K562 (cell line): ENCODE data around the gene ZNF43. TPM values are rescaled to one million over a fixed set of nuclear protein-coding genes. Genes with fewer than 3 reads are reported as not detected.
"Not testable (repeated sequence)": the region's sequence is repeated elsewhere in the genome, so short reads cannot be mapped to it uniquely, and the experiment has no call there.

Experiments used
- ATAC-seq: fragments of 200-7000 bp; cut with Tn5 transposase; 3 replicates; pipeline ENCODE4 v1.9.1; 2020; ENCODE audit warnings: moderate library complexity
- BruUV-seq: library from RNA; stranded (reverse); fragments of 400-500 nt; replicated peaks from 2 replicates; lab custom pipeline; 2021; lab: Mats Ljungman, UMichigan
- CTCF ChIA-PET: fragments of 300-600 bp; formaldehyde crosslinking; extraction: SDS; loops from one replicate; lab custom pipeline; 2021; ENCODE audit warnings: low intra/inter-chr PET ratio; lab: Yijun Ruan, JAX
- POLR2A ChIA-PET: fragments of 300-600, 350-650 bp; sonication (Branson Sonifier 250); formaldehyde crosslinking; extraction: SDS; loops from one replicate; lab custom pipeline; 2021; ENCODE audit warnings: antibody characterized with exemption, inconsistent platforms; lab: Yijun Ruan, JAX
- DNase-seq, 4 experiments: peaks; one replicate each; pipeline versions ENCODE4 v3.0.0 to v3.0.0-alpha.2; 2011 to 2018; ENCODE audit warnings: low spot score in 3 of 4, mixed read lengths in 3 of 4; ENCODE audit errors: extremely low read depth in 1 of 4
- FAIRE-seq: peaks from 2 replicates; lab custom pipeline; 2011; peaks lifted over from hg19 to GRCh38; lab: Jason Lieb, UNC
- H2AFZ ChIP-seq: 2 replicates; pipeline ENCODE4 v1.6.0; 2011; ENCODE audit warnings: low read depth, low read length, control low read depth, inconsistent platforms
- H3K27ac ChIP-seq: fragments of 200-600 bp; 3 replicates; pipeline ENCODE4 v1.8.0; 2011; ENCODE audit warnings: low read depth, mild to moderate bottlenecking, control low read depth, inconsistent platforms, low read length, moderate library complexity, mixed read lengths; ENCODE audit errors: extremely low read depth
- H3K27me3 ChIP-seq, 2 experiments: fragments of 300-600 bp in 1 of 2; 2 replicates in 1 of 2; 3 replicates in 1 of 2; pipeline versions ENCODE4 v1.6.0 to v1.8.0; 2011; ENCODE audit warnings: inconsistent platforms in 2 of 2, low read length in 2 of 2, mild to moderate bottlenecking in 1 of 2, mixed read lengths in 1 of 2, moderate library complexity in 1 of 2; ENCODE audit not compliant: control insufficient read depth in 2 of 2, insufficient read depth in 2 of 2
- H3K36me3 ChIP-seq: fragments of 300-600 bp; 3 replicates; pipeline ENCODE4 v1.8.0; 2011; ENCODE audit warnings: mild to moderate bottlenecking, low read length, inconsistent platforms; ENCODE audit not compliant: control insufficient read depth, insufficient read depth
- H3K4me1 ChIP-seq, 2 experiments: fragments of 200-600 bp in 1 of 2; replicated peaks in 1 of 2; 2 replicates in 1 of 2; 3 replicates in 1 of 2; pipeline versions ENCODE4 v1.5.1 to v1.8.0; 2011; ENCODE audit warnings: inconsistent platforms in 2 of 2, low read length in 2 of 2, mild to moderate bottlenecking in 1 of 2, mixed read lengths in 1 of 2, moderate library complexity in 1 of 2; ENCODE audit not compliant: control insufficient read depth in 2 of 2, insufficient read depth in 2 of 2
- H3K4me2 ChIP-seq: 2 replicates; pipeline ENCODE4 v1.6.1; 2011; ENCODE audit warnings: low read length, control low read depth, inconsistent platforms, mixed read lengths; ENCODE audit not compliant: insufficient read depth
- H3K4me3 ChIP-seq: fragments of 200-600 bp; sonication (generic), shearing (Covaris generic); 2 replicates; pipeline ENCODE4 v1.5.1; 2016; ENCODE audit warnings: control low read depth, inconsistent platforms
- H3K79me2 ChIP-seq: fragments of 200-600 bp; 3 replicates; pipeline ENCODE4 v1.8.0; 2011; ENCODE audit warnings: low read length, inconsistent platforms; ENCODE audit not compliant: control insufficient read depth, insufficient read depth
- H3K9ac ChIP-seq, 2 experiments: 2 replicates each; pipeline versions ENCODE4 v1.6.0 to v1.6.1; 2011; ENCODE audit warnings: low read depth in 2 of 2, low read length in 2 of 2, control low read depth in 1 of 2, inconsistent platforms in 1 of 2, mild to moderate bottlenecking in 1 of 2, mixed read lengths in 1 of 2; ENCODE audit not compliant: insufficient read depth in 1 of 2
- H3K9me1 ChIP-seq: one replicate; pipeline ENCODE4 v1.6.0; 2011; ENCODE audit warnings: inconsistent platforms, mild to moderate bottlenecking, low read length, moderate library complexity; ENCODE audit not compliant: control insufficient read depth, insufficient read depth
- H3K9me3 ChIP-seq: replicated peaks from 2 replicates; pipeline ENCODE4 v1.5.1; 2011; ENCODE audit warnings: low read depth, low read length, inconsistent platforms; ENCODE audit not compliant: control insufficient read depth, insufficient read depth
- H4K20me1 ChIP-seq: replicated peaks from 2 replicates; pipeline ENCODE4 v1.6.1; 2011; ENCODE audit warnings: low read length, inconsistent platforms, mixed read lengths; ENCODE audit not compliant: control insufficient read depth, insufficient read depth
- BHLHE40 ChIP-seq: IDR thresholded peaks from 2 replicates; pipeline ENCODE4 v1.6.1; 2011; ENCODE audit warnings: low read length, improper control_type of control experiment
- CBFA2T2 ChIP-seq: fragments of 450-650 bp; conservative IDR thresholded peaks from 2 replicates; pipeline ENCODE4 v1.6.1; 2017; ENCODE audit warnings: mild to moderate bottlenecking
- CBFA2T3 ChIP-seq: fragments of 450-650 bp; IDR thresholded peaks from 2 replicates; pipeline ENCODE4 v1.6.1; 2017
- CBX3 ChIP-seq, 2 experiments: IDR thresholded peaks; 1 replicate in 1 of 2; 2 replicates in 1 of 2; pipeline ENCODE4 v1.6.1; 2012; ENCODE audit warnings: inconsistent platforms in 2 of 2, low read length in 2 of 2, borderline replicate concordance in 1 of 2, control low read depth in 1 of 2
- CHD2 ChIP-seq: IDR thresholded peaks from 2 replicates; pipeline ENCODE4 v1.6.1; 2011; ENCODE audit warnings: low read depth, low read length
- EGR1 ChIP-seq: fragments of 450-650 bp; conservative IDR thresholded peaks from 2 replicates; pipeline ENCODE4 v1.6.1; 2017; ENCODE audit warnings: mild to moderate bottlenecking
- KDM1A ChIP-seq, 2 experiments: fragments of 450-650 bp; IDR thresholded peaks; 2 replicates each; pipeline ENCODE4 v1.6.1; 2016; ENCODE audit warnings: mild to moderate bottlenecking in 2 of 2
- TEAD4 ChIP-seq, 2 experiments: sonication (generic) in 1 of 2; formaldehyde crosslinking in 1 of 2; IDR thresholded peaks; 2 replicates each; pipeline versions ENCODE4 v1.6.1 to v1.8.0; 2012 to 2022; ENCODE audit warnings: borderline replicate concordance in 1 of 2, inconsistent platforms in 1 of 2, low read length in 1 of 2, mild to moderate bottlenecking in 1 of 2, missing genetic modification reagents in 1 of 2
- WGBS: fragments of 100-300 bp; shearing (Covaris generic); methylation state at CpG from one replicate; pipeline ENCODE4 v1.1.6; 2016; ENCODE audit warnings: low coverage, mixed read lengths; ENCODE audit not compliant: insufficient coverage; ENCODE audit errors: missing lambda C conversion rate; 5-methylcytosine and 5-hydroxymethylcytosine counted together
- in situ Hi-C: fragments of 300-500 bp; cut with MboI; formaldehyde crosslinking; loops from 4 replicates; pipeline ENCODE4 v1.15.0; 2018; ENCODE audit warnings: inconsistent platforms, mixed read lengths
- intact Hi-C: fragments of 100-400 bp; cut with micrococcal nuclease; formaldehyde crosslinking; loops from 2 replicates; pipeline ENCODE4 v1.14.2; 2022
- polyA plus RNA-seq, 8 experiments: library from polyadenylated mRNA; depleted of rRNA in 4 of 8; stranded (reverse) in 5 of 8; unstranded in 3 of 8; fragments of >200 nt; fragmentation: Nextera tagmentation in 2 of 8; fragmentation: Illumina TruSeq in 1 of 8; extraction: Ambion mirVana in 2 of 8; extraction: Trizol in 1 of 8; gene quantifications; 2 replicates each; pipeline versions ENCODE4 v1.2.1 to v1.2.3, GENCODE V29; 2011 to 2014; ENCODE audit warnings: inconsistent platforms in 1 of 8, missing spikeins in 1 of 8
- total RNA-seq, 7 experiments: library from RNA; depleted of rRNA in 6 of 7; stranded (reverse); fragments of >200 nt in 6 of 7; fragmentation: Illumina TruSeq in 2 of 7; extraction: Trizol in 2 of 7; gene quantifications; 2 replicates each; pipeline versions ENCODE4 v1.2.1 to v1.2.3, GENCODE V29; 2011 to 2021; ENCODE audit warnings: low replicate concordance in 1 of 7
- TF ChIP-seq, protein P1 (sequence below): fragments of 250-450 bp; sonication (Bioruptor Pico); IDR thresholded peaks from 2 replicates; pipeline ENCODE4 v1.9.0; 2021; ENCODE audit warnings: mild to moderate bottlenecking, inconsistent platforms
- TF ChIP-seq, protein P2 (sequence below), 2 experiments: IDR thresholded peaks; 2 replicates each; pipeline ENCODE4 v1.6.1; 2012; ENCODE audit warnings: improper control_type of control experiment in 2 of 2, low read depth in 2 of 2, low read length in 2 of 2, borderline replicate concordance in 1 of 2

Gene ZNF43
- total and polyA plus RNA-seq, 9 of the 15 experiments (the other 6 are each of a cell fraction or from before 2014, with no cell fraction given), result 3.6 to 18.6 (median 9.2) TPM

DNA sequence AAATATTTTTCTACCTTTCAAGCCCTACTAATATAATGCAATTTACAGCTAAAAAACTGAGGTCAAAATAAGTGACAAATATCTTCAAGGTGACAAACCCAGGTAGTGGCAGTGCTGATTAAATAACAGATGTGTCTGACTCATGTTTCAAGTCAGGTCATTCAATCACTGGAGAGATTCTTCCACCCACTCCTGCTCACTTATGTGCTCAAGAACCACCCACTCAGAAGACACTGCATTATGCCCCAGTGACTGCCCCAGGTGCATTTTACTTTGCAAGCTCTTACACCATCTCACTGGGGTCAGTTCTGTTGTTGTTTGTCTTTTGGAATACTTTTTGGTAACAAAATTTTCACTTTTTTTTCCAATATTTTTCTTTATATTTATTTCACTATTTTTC is 70.8 kb downstream of the ZNF43 start:
- Histone ChIP-seq H3K79me2 (peaks cover 35% of the 10 kb centered on the region), H3K9ac (no peak overlapping the region), H3K4me3 (no peak overlapping the region), H2AFZ (no peak overlapping the region), H3K4me2 (no peak overlapping the region), H3K9me3 (no peaks in the 10 kb centered on the region; the same call in 1 of the 2 replicates), H3K27ac (no peak overlapping the region), H4K20me1 (no peaks in the 10 kb centered on the region), H3K4me1 (peaks cover 0 to 3% of the 10 kb centered on the region in 2 experiments; a peak in 1 of 5 replicates), H3K27me3 (no peaks in the 10 kb centered on the region), H3K9me1 (no peaks in the 10 kb centered on the region), H3K36me3 (peaks cover 49% of the 10 kb centered on the region)
- no TSS peak for BruUV-seq
- peak in 3 of 4 experiments; percentile 11 to 32 (median 12) for DNase-seq
- in situ Hi-C loops (no loop called here), intact Hi-C loops (no loop called here)
- no peak for ATAC-seq
- POLR2A ChIA-PET, result interaction anchor here (0.7 to 0.9 kb wide), 2 partner anchors 172 to 623 kb away, joined by 3 read pairs; partner anchors contain the start of gene ZNF431
- CTCF ChIA-PET, result no interaction called here
- TF ChIP-seq CBFA2T3 (peak; percentile 34; the same call in 1 of the 2 replicates), BHLHE40 (no peak), EGR1 (peak; percentile 74), KDM1A (IDR thresholded peaks at IDR 0.05) (0 out of 4 replicates have a peak, but pooled peaks of 1 of the 2 experiments have one; percentile 21), CBX3 (IDR thresholded peaks at IDR 0.05; ENCODE audit: borderline replicate concordance in 1 of 2, low read length in 2 of 2) (no peak), TEAD4 (IDR thresholded peaks at IDR 0.05; ENCODE audit: low read length) (0 out of 2 replicates have a peak, but pooled peaks have one; percentile 25), TEAD4 (CRISPR knock-in tag; IDR thresholded peaks at IDR 0.05; ENCODE audit: borderline replicate concordance) (no peak), CBFA2T2 (0 out of 2 replicates have a peak, but pooled peaks have one; percentile 18), CHD2 (no peak)
- TF ChIP-seq, protein P1, sequence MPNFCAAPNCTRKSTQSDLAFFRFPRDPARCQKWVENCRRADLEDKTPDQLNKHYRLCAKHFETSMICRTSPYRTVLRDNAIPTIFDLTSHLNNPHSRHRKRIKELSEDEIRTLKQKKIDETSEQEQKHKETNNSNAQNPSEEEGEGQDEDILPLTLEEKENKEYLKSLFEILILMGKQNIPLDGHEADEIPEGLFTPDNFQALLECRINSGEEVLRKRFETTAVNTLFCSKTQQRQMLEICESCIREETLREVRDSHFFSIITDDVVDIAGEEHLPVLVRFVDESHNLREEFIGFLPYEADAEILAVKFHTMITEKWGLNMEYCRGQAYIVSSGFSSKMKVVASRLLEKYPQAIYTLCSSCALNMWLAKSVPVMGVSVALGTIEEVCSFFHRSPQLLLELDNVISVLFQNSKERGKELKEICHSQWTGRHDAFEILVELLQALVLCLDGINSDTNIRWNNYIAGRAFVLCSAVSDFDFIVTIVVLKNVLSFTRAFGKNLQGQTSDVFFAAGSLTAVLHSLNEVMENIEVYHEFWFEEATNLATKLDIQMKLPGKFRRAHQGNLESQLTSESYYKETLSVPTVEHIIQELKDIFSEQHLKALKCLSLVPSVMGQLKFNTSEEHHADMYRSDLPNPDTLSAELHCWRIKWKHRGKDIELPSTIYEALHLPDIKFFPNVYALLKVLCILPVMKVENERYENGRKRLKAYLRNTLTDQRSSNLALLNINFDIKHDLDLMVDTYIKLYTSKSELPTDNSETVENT (CRISPR knock-in tag), result no peak
- TF ChIP-seq, protein P2, sequence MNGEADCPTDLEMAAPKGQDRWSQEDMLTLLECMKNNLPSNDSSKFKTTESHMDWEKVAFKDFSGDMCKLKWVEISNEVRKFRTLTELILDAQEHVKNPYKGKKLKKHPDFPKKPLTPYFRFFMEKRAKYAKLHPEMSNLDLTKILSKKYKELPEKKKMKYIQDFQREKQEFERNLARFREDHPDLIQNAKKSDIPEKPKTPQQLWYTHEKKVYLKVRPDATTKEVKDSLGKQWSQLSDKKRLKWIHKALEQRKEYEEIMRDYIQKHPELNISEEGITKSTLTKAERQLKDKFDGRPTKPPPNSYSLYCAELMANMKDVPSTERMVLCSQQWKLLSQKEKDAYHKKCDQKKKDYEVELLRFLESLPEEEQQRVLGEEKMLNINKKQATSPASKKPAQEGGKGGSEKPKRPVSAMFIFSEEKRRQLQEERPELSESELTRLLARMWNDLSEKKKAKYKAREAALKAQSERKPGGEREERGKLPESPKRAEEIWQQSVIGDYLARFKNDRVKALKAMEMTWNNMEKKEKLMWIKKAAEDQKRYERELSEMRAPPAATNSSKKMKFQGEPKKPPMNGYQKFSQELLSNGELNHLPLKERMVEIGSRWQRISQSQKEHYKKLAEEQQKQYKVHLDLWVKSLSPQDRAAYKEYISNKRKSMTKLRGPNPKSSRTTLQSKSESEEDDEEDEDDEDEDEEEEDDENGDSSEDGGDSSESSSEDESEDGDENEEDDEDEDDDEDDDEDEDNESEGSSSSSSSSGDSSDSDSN (IDR thresholded peaks at IDR 0.05; ENCODE audit: borderline replicate concordance in 1 of 2, low read depth in 2 of 2, low read length in 2 of 2), result no peak
- FAIRE-seq, result no peak

DNA sequence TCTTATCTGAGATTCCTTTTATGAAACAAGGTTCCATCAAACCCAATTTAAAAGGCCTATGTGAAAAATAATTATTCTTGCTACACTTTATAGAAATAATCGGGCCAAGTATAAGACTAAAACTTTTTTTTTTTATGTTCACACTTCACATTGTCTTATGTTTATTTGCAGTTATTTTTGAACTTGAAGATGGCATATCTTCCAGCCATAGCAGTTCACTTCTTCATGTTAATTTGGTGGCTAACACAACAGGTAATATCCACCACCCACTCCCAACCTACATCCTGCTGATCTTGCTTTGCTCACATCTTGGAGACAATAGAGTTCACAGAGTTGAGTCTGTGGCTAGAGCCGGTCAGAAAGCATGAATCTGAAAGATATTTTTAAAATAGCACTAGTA is 74.4 kb downstream of the ZNF43 start:
- FAIRE-seq, result not testable (repeated sequence)

More for the DNA sequence above, 74.4 kb downstream of the ZNF43 start:
- intact Hi-C loops, H3K9me1 ChIP-seq, in situ Hi-C loops, H4K20me1 ChIP-seq, H3K4me2 ChIP-seq, H3K4me3 ChIP-seq, H3K27ac ChIP-seq, ATAC-seq, H3K27me3 ChIP-seq, DNase-seq, H2AFZ ChIP-seq, H3K4me1 ChIP-seq, H3K9me3 ChIP-seq, BruUV-seq, H3K9ac ChIP-seq, CTCF ChIA-PET: not testable (repeated sequence)
- Histone ChIP-seq H3K79me2 (peaks cover 55% of the 10 kb centered on the region), H3K36me3 (peaks cover 78% of the 10 kb centered on the region)
- POLR2A ChIA-PET, result interaction anchor here (1.2 kb wide), 1 partner anchor 12 kb away, joined by 5 read pairs; no protein-coding TSS in a partner anchor
- WGBS, result 97% methylated on average over 2 of the region's 2 CpGs
